ENCODE measurements around the gene ST3GAL5. TPM values are rescaled to one million over a fixed set of nuclear protein-coding genes. Genes with fewer than 3 reads are reported as not detected.
"Not testable (repeated sequence)": the region's sequence is repeated elsewhere in the genome, so short reads cannot be mapped to it uniquely, and the experiment has no call there.

ST3GAL5 gene
- total RNA-seq, 1 donor from 2014 or later: 12.9 TPM

DNA sequence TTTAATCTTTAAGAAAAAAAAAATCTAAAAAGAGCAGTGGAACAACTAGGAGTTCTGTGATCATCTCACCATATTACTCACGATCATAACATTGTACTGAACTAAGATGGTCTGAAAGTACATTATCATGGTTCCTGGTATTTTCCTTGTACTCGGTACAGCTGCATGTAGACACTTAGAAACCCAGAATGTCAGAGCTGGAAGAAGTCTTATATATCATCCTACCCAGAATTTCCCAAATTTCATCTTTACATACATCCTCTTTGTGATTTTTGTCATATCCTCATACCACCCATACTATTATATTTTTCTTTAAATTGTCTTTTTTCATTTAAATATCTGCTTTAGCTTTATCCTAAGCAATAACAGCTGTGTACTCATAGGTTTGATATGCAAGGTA, 12.4 kb upstream of the ST3GAL5 start:
- Mint-ChIP-seq H3K27me3 (no peaks in the 10 kb centered on the region), H3K9me3 (no peaks in the 10 kb centered on the region), H3K4me3 (no peak overlapping the region), H3K36me3 (no peaks in the 10 kb centered on the region), H3K27ac (no peak overlapping the region), H3K4me1 (ENCODE audit: unreplicated experiment) (peaks cover 8% of the 10 kb centered on the region)
- no peak for DNase-seq (ENCODE audit: extremely low spot score, unreplicated experiment)
- TF ChIP-seq, protein P1, sequence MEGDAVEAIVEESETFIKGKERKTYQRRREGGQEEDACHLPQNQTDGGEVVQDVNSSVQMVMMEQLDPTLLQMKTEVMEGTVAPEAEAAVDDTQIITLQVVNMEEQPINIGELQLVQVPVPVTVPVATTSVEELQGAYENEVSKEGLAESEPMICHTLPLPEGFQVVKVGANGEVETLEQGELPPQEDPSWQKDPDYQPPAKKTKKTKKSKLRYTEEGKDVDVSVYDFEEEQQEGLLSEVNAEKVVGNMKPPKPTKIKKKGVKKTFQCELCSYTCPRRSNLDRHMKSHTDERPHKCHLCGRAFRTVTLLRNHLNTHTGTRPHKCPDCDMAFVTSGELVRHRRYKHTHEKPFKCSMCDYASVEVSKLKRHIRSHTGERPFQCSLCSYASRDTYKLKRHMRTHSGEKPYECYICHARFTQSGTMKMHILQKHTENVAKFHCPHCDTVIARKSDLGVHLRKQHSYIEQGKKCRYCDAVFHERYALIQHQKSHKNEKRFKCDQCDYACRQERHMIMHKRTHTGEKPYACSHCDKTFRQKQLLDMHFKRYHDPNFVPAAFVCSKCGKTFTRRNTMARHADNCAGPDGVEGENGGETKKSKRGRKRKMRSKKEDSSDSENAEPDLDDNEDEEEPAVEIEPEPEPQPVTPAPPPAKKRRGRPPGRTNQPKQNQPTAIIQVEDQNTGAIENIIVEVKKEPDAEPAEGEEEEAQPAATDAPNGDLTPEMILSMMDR (conservative IDR thresholded peaks at IDR 0.05): no peak

DNA sequence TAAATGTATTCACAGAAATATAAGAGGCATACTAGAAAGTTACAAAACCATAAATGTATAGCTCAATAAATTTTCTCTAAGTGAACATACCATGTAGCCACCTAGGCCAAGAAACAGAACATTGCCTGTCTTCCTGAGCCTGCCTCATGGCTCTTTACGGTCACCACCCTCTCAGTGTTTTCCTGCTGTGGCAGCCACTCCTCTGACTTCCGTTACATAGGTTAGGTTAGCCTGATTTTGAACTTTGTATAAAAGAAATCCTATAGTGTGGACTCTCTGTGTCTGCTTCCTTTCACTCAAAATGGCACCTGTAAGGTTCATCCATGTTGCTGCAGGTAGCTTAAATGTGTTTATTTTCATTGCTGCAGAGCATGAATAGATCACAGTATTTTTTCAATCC, 11.6 kb upstream of the ST3GAL5 start:
- no peak for DNase-seq (ENCODE audit: extremely low spot score, unreplicated experiment)
- no peaks in the 10 kb centered on the region for H3K36me3 Mint-ChIP-seq
- TF ChIP-seq, protein P1 (conservative IDR thresholded peaks at IDR 0.05): no peak
- H3K4me1 Mint-ChIP-seq (ENCODE audit: unreplicated experiment): peaks cover 5% of the 10 kb centered on the region
- no peaks in the 10 kb centered on the region for H3K27me3 Mint-ChIP-seq
- H3K4me3 Mint-ChIP-seq: no peak overlapping the region
- no peaks in the 10 kb centered on the region for H3K9me3 Mint-ChIP-seq
- H3K27ac Mint-ChIP-seq: no peak overlapping the region

DNA sequence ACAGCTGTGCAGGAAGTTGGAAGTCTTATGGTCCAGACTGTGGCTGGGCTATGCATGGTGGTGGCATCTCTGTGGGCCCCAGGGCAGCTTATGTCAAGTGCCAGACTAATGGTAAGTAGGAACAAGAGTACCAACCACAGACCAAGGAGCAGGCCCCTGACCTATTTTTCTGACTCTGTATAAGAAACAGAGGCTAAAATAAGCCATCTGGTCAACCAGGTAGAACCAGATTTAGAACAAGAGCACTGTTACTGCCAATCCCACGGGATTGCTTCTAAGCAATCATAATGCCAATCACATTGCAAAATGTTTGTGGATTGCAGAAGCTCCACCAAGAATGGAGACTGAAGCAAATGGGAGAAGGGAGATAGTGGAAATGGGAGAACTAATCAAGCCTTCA, 11.1 kb upstream of the ST3GAL5 start:
- no peak for DNase-seq (ENCODE audit: extremely low spot score, unreplicated experiment)
- peaks cover 4% of the 10 kb centered on the region for H3K4me1 Mint-ChIP-seq (ENCODE audit: unreplicated experiment)
- no peaks in the 10 kb centered on the region for H3K27me3 Mint-ChIP-seq
- no peaks in the 10 kb centered on the region for H3K36me3 Mint-ChIP-seq
- no peaks in the 10 kb centered on the region for H3K9me3 Mint-ChIP-seq
- TF ChIP-seq, protein P1 (conservative IDR thresholded peaks at IDR 0.05): no peak
- H3K27ac Mint-ChIP-seq: no peak overlapping the region
- no peak overlapping the region for H3K4me3 Mint-ChIP-seq

DNA sequence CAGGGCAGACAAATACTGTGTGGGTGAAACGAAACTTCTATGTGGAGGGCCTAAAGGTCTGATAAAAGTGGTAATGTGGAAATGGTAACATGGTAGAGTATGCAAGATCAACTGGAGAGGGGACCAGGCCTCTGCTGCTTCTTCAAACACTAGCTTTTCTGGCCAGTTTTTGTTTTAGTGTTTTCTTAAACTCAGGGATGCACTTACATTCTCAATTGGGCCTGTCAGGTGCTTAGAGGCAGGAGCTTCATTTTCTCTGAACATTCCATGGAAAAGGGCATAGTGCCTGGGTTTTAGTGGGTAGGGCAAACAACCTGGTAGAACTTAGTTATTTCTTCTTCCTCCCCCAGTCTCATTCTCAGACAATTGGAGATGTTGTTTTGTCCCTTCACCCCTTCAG, 10.5 kb upstream of the ST3GAL5 start:
- no peak overlapping the region for H3K27ac Mint-ChIP-seq
- TF ChIP-seq, protein P1 (conservative IDR thresholded peaks at IDR 0.05): no peak
- H3K36me3 Mint-ChIP-seq: no peaks in the 10 kb centered on the region
- peaks cover 5% of the 10 kb centered on the region for H3K4me1 Mint-ChIP-seq (ENCODE audit: unreplicated experiment)
- no peak for DNase-seq (ENCODE audit: extremely low spot score, unreplicated experiment)
- no peaks in the 10 kb centered on the region for H3K9me3 Mint-ChIP-seq
- H3K4me3 Mint-ChIP-seq: no peak overlapping the region
- H3K27me3 Mint-ChIP-seq: no peaks in the 10 kb centered on the region

DNA sequence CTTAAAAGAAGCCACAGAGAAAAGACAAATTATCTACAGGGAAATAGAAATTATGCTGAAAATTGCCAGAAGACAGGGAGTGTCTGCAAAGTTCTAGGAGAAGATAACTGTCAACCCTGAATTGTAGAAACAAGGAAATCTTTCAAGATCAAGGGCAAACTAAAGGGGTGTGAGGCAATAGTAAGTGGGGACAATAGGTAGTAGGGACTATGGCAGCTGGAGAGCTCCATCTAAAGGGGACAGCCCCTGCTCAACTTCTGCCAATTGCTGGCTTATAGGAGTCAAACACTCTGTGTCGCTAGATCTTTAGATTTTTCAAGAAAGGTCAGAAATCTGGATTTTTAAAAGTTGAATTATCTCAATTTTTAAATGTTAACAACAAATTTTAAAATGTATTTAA, 10.1 kb upstream of the ST3GAL5 start:
- no peak for DNase-seq (ENCODE audit: extremely low spot score, unreplicated experiment)
- H3K9me3 Mint-ChIP-seq: no peaks in the 10 kb centered on the region
- H3K27me3 Mint-ChIP-seq: no peaks in the 10 kb centered on the region
- TF ChIP-seq, protein P1 (conservative IDR thresholded peaks at IDR 0.05): no peak
- no peak overlapping the region for H3K27ac Mint-ChIP-seq
- no peaks in the 10 kb centered on the region for H3K36me3 Mint-ChIP-seq
- no peak overlapping the region for H3K4me3 Mint-ChIP-seq
- peaks cover 9% of the 10 kb centered on the region for H3K4me1 Mint-ChIP-seq (ENCODE audit: unreplicated experiment)

DNA sequence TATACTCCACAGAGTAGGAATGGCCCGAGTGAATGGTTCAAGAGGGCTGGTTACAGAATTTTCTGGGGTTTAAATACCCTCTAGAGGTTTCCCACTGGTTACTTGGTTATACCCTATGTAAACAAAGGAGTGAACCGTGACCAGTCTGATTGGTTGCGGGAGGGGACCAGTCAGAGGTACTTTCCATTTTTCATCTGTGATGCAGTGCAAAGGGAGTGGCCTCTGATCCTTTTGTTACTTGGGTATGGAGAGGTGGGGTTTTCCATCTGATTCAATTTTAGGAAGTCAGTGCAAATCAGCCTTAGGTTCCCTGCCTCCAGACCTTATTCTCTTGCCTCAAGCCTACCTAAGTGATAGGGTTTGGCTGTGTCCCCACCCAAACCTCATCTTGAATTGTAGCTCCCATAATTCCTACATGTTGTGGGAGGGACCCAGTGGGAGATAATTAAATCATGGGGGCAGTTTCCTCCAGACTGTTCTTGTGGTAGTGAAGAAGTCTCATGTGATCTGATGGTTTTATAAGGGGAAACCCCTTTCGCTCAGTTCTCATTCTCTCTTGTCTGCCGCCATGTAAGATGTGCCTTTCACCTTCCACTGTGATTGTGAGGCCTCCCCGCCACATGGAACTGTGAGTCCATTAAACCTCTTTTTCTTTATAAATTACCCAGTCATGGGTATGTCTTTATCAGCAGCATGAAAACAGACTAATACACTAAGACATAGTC, 5.9 kb upstream of the ST3GAL5 start:
- not testable (repeated sequence) for DNase-seq (ENCODE audit: extremely low spot score, unreplicated experiment); H3K27ac Mint-ChIP-seq; H3K27me3 Mint-ChIP-seq; H3K4me3 Mint-ChIP-seq; H3K9me3 Mint-ChIP-seq; H3K36me3 Mint-ChIP-seq
- peaks cover 21% of the 10 kb centered on the region for H3K4me1 Mint-ChIP-seq (ENCODE audit: unreplicated experiment)

Measured in type B pancreatic cell (in vitro differentiated cells).